Type B pancreatic cell (in vitro differentiated cells): ENCODE results near the gene DMRTA2. TPM values are rescaled to one million over a fixed set of nuclear protein-coding genes. Genes with fewer than 3 reads are reported as not detected.

Source experiments
- DNase-seq: peaks from one replicate; pipeline ENCODE4 v3.0.0; 2021; ENCODE audit warnings: mixed read lengths; ENCODE audit not compliant: unreplicated experiment; ENCODE audit errors: extremely low spot score
- H3K27ac Mint-ChIP-seq: 2 replicates; pipeline ENCODE4 v1.8.0; 2021; ENCODE audit warnings: mild to moderate bottlenecking, mixed read lengths
- H3K27me3 Mint-ChIP-seq: 2 replicates; pipeline ENCODE4 v1.8.0; 2021; ENCODE audit warnings: mixed read lengths
- H3K36me3 Mint-ChIP-seq: 2 replicates; pipeline ENCODE4 v1.8.0; 2021; ENCODE audit warnings: mixed read lengths
- H3K4me1 Mint-ChIP-seq: one replicate; pipeline ENCODE4 v1.8.0; 2021; ENCODE audit warnings: mixed read lengths; ENCODE audit not compliant: unreplicated experiment
- H3K4me3 Mint-ChIP-seq: 2 replicates; pipeline ENCODE4 v1.8.0; 2021; ENCODE audit warnings: mild to moderate bottlenecking, mixed read lengths
- H3K9me3 Mint-ChIP-seq: 2 replicates; pipeline ENCODE4 v1.8.0; 2021; ENCODE audit warnings: mixed read lengths
- total RNA-seq: library from RNA; stranded (reverse); gene quantifications from 2 replicates; pipeline ENCODE4 v1.2.1, GENCODE V29; 2021; ENCODE audit warnings: low replicate concordance
- TF ChIP-seq, protein P1 (sequence below): fragments of 200-600 bp; sonication (generic); conservative IDR thresholded peaks from 2 replicates; pipeline ENCODE4 v1.5.0; 2021; ENCODE audit warnings: antibody characterized with exemption, mild to moderate bottlenecking

The DMRTA2 gene
- total RNA-seq, 1 donor from 2014 or later = 0.48 TPM

DNA sequence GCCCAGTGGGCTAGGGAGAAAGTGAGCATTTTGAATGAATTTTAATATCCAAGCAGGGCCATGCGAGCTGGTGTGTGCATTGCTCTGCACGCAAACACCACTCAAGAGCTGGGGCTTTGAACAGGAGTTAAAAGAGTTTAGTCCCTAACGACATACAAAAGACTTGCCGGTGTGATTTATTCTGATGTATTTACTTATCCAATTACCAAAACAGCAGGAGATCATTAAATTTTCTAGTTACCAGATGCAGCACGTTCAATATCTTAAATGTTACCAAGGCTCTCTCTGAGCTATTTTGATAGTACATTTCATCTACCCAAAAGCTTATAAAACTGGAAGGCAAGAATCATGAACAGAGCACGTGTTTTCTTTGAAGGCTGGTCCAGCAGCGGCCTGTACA lies 30.0 kb upstream of the DMRTA2 start:
- Mint-ChIP-seq H3K4me3 (no peak overlapping the region), H3K4me1 (peaks cover 4% of the 10 kb centered on the region), H3K36me3 (peaks cover 7% of the 10 kb centered on the region), H3K27ac (no peak overlapping the region), H3K27me3 (no peaks in the 10 kb centered on the region), H3K9me3 (no peaks in the 10 kb centered on the region)
- DNase-seq = no peak
- TF ChIP-seq, protein P1, sequence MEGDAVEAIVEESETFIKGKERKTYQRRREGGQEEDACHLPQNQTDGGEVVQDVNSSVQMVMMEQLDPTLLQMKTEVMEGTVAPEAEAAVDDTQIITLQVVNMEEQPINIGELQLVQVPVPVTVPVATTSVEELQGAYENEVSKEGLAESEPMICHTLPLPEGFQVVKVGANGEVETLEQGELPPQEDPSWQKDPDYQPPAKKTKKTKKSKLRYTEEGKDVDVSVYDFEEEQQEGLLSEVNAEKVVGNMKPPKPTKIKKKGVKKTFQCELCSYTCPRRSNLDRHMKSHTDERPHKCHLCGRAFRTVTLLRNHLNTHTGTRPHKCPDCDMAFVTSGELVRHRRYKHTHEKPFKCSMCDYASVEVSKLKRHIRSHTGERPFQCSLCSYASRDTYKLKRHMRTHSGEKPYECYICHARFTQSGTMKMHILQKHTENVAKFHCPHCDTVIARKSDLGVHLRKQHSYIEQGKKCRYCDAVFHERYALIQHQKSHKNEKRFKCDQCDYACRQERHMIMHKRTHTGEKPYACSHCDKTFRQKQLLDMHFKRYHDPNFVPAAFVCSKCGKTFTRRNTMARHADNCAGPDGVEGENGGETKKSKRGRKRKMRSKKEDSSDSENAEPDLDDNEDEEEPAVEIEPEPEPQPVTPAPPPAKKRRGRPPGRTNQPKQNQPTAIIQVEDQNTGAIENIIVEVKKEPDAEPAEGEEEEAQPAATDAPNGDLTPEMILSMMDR = no peak

DNA sequence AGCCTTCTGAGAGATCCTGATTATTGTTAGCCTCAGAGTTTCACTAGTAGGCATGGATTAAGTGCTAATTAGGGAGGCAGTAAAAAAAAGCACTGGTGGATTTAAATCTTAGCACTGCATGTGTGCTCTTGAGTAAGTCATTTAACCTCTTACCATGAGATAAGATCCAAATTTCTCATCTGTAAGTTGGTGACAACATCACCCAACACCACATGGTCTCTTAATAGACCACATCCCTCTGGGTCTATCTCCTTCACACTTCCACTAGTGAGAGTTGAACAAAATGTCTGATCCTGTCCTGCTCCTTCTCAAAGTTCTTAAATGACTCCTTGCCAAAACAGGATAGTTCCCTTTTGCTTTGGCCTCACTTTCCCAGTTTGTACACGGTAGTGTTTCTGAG lies 29.5 kb upstream of the DMRTA2 start:
- peaks cover 7% of the 10 kb centered on the region for H3K36me3 Mint-ChIP-seq
- H3K4me3 Mint-ChIP-seq = no peak overlapping the region
- peaks cover 4% of the 10 kb centered on the region for H3K4me1 Mint-ChIP-seq
- no peak for DNase-seq
- H3K27me3 Mint-ChIP-seq = no peaks in the 10 kb centered on the region
- H3K27ac Mint-ChIP-seq = no peak overlapping the region
- H3K9me3 Mint-ChIP-seq = no peaks in the 10 kb centered on the region
- TF ChIP-seq, protein P1 = no peak

DNA sequence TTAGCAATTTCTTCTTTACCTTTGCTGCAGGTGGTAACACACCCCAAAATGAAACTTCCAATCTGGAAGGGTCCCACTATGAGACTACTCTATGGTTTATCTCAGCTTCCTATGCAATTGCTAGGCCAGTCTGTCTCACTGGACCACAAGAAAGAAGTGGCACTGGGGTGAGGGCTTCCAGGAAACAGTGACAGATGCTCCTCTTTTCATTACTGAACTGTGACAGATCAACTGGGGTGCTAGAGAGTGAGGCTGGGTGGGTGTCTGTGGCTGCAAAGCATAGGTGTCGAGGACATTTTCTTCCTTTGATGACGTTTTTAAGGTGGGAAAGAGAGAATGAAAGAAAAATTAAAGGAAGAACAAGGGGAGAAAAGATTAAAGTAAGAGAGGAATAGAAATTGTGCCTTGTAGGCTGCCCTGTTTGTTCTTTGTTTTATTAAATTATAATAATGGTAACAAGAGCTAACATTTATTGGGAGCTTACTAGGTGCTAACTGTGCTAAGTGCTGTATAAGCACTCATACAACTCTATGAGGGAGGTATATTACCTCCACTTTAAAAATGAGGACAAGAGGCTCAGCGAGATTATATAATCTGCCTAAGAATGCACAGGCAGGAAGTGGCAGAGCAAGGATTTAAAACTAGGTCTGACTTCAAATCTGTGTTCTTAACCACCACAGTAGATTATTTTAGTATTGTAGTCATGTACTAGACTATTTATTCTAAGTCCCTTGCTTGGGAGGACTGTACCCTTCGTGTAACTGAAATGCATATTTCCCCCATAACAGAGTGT lies 27.8 kb upstream of the DMRTA2 start:
- DNase-seq = no peak
- Mint-ChIP-seq H3K9me3 (no peaks in the 10 kb centered on the region), H3K27me3 (no peaks in the 10 kb centered on the region), H3K4me3 (no peak overlapping the region), H3K27ac (no peak overlapping the region), H3K36me3 (peaks cover 7% of the 10 kb centered on the region), H3K4me1 (peaks cover 4% of the 10 kb centered on the region)
- TF ChIP-seq, protein P1 = no peak

DNA sequence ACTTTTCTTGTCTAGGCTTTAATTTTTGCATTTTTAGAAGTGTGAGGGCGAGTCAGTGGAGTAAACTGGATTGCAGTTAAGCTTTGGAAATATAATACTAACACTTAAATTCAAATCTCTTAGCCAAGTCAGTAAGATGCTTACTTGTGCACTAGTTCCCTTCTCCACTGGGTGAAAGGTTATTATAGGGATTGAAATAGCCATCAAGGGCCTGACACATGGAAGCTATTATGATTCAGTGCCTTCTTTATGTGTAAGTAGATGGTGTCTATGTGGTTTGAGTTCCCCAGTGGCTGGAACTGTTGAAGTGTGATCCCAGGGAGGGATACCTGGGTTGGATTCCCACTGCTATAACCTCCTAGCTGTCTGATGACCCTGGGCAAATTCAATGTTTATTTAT lies 24.7 kb upstream of the DMRTA2 start:
- Mint-ChIP-seq H3K4me1 (peaks cover 4% of the 10 kb centered on the region), H3K27me3 (no peaks in the 10 kb centered on the region), H3K36me3 (peaks cover 3% of the 10 kb centered on the region), H3K27ac (no peak overlapping the region), H3K9me3 (no peaks in the 10 kb centered on the region), H3K4me3 (no peak overlapping the region)
- TF ChIP-seq, protein P1 = no peak
- no peak for DNase-seq

DNA sequence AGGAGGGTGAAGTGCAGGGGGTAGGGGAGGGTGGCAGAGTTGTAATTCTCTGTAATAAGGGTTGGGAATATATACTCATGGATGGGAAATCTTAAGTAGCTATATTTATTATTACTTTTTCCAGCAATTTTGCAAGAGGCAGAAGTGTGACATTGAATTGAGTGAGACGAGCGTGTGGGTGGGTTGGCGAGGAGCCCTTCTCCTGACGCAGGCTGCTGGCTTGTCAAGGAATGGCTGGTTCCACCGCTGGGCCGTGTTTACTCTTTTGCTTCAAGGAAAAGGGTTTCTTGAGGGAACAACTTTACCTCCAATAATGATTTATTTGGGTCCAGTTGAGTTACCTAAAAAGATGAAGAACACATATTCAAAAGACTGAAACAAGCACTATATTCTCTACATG lies 17.9 kb upstream of the DMRTA2 start:
- Mint-ChIP-seq H3K27ac (no peak overlapping the region), H3K9me3 (no peaks in the 10 kb centered on the region), H3K36me3 (peaks cover 8% of the 10 kb centered on the region), H3K4me3 (no peak overlapping the region), H3K4me1 (no peaks in the 10 kb centered on the region), H3K27me3 (no peaks in the 10 kb centered on the region)
- no peak for DNase-seq
- TF ChIP-seq, protein P1 = no peak
